Upper lobe of right lung (tissue), 1 donor: ENCODE results near the gene MMP17. TPM values are rescaled to one million over a fixed set of nuclear protein-coding genes. Genes with fewer than 3 reads are reported as not detected.
A peak's percentile ranks its signal among the peaks of the same experiment; 100 is the strongest.

Experiments
- ATAC-seq: fragments of 200-7000 bp; cut with Tn5 transposase; one replicate; pipeline ENCODE4 v1.9.1; 2020; ENCODE audit warnings: mild to moderate bottlenecking, moderate library complexity
- DNase-seq: peaks from one replicate; pipeline ENCODE4 v3.0.0-alpha.2; 2020
- H3K27ac ChIP-seq: fragments of 200-600 bp; one replicate; pipeline ENCODE4 v1.8.0; 2022
- H3K27me3 ChIP-seq: fragments of 200-600 bp; one replicate; pipeline ENCODE4 v1.8.0; 2022; ENCODE audit warnings: mild to moderate bottlenecking
- H3K36me3 ChIP-seq: fragments of 200-600 bp; one replicate; pipeline ENCODE4 v1.8.0; 2022
- H3K4me1 ChIP-seq: fragments of 200-600 bp; one replicate; pipeline ENCODE4 v1.8.0; 2022
- H3K4me3 ChIP-seq: fragments of 200-600 bp; one replicate; pipeline ENCODE4 v1.8.0; 2022; ENCODE audit warnings: mild to moderate bottlenecking
- H3K9me3 ChIP-seq: fragments of 200-600 bp; one replicate; pipeline ENCODE4 v1.8.0; 2022
- CTCF ChIP-seq: fragments of 200-600 bp; IDR thresholded peaks from one replicate; pipeline ENCODE4 v1.8.0; 2022; ENCODE audit warnings: antibody characterized with exemption
- intact Hi-C: fragments of 100-400 bp; cut with DNase I; formaldehyde crosslinking; loops from one replicate; pipeline ENCODE4 v1.11.0; 2022
- total RNA-seq: library from RNA; stranded (reverse); fragmentation: NEBNext Ultra II Directional; extraction: Animal tissue kit (Norgen Biotek cat#: 25700); gene quantifications from one replicate; pipeline ENCODE4 v1.2.1, GENCODE V29; 2021
- donor health status: DM: no; HTN: yes; CAD: no; lungs with severe emphysema.

The MMP17 gene
- total RNA-seq, 1 donor from 2014 or later, result 4.1 TPM

- H3K4me3 ChIP-seq, result no peak overlapping the region
- ATAC-seq (no peak), DNase-seq (no peak)
- H3K4me1 ChIP-seq, result peaks cover 5% of the 10 kb centered on the region
- no peak overlapping the region for H3K27ac ChIP-seq
- no peaks in the 10 kb centered on the region for H3K27me3 ChIP-seq
- no peak for TF ChIP-seq CTCF
- intact Hi-C loops, result no loop called here
- H3K9me3 ChIP-seq, result no peaks in the 10 kb centered on the region
- peaks cover 54% of the 10 kb centered on the region for H3K36me3 ChIP-seq
Measured at GRCh38 chr12:131796411-131796736, 31.8 kb upstream of the MMP17 start.

- peaks cover 55% of the 10 kb centered on the region for H3K36me3 ChIP-seq
- intact Hi-C loops, result no loop called here
- peaks cover 5% of the 10 kb centered on the region for H3K4me1 ChIP-seq
Measured at GRCh38 chr12:131796754-131797587, 31.2 kb upstream of the MMP17 start.

DNA sequence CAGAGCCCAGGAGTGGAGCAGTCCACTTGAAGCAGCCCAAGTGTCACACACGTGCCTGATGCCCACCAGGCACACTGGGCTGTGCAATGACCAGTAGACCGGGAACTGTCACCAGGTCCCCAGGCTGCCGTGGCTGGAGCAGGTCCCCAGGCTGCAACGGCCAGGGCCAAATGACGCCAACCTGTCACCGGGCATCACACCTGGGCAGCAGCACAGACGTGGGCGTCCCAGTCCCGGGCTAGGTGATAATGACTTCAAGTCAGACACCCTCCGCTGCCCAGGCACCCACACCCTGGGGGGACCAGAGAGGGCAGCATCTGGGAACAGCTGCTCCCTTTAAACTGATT lies 30.6 kb upstream of the MMP17 start:
- TF ChIP-seq CTCF, result no peak
- peaks cover 5% of the 10 kb centered on the region for H3K4me1 ChIP-seq
- no peak overlapping the region for H3K4me3 ChIP-seq
- H3K27ac ChIP-seq, result no peak overlapping the region
- H3K9me3 ChIP-seq, result no peaks in the 10 kb centered on the region
- no peaks in the 10 kb centered on the region for H3K27me3 ChIP-seq
- no peak for ATAC-seq
- H3K36me3 ChIP-seq, result peaks cover 60% of the 10 kb centered on the region
- DNase-seq, result no peak
- intact Hi-C loops, result no loop called here

More at GRCh38 chr12:131796754-131797587, 31.2 kb upstream of the MMP17 start:
- DNase-seq, result no peak
- Histone ChIP-seq H3K9me3 (no peaks in the 10 kb centered on the region), H3K27ac (no peak overlapping the region), H3K4me3 (no peak overlapping the region), H3K27me3 (no peaks in the 10 kb centered on the region)
- TF ChIP-seq CTCF, result no peak
- peak; percentile 1 for ATAC-seq

GRCh38 chr12:131799195-131799594 lies 29.0 kb upstream of the MMP17 start:
- no peaks in the 10 kb centered on the region for H3K27me3 ChIP-seq
- H3K4me1 ChIP-seq, result peaks cover 12% of the 10 kb centered on the region
- intact Hi-C loops, result no loop called here
- no peaks in the 10 kb centered on the region for H3K9me3 ChIP-seq
- no peak overlapping the region for H3K4me3 ChIP-seq
- peaks cover 52% of the 10 kb centered on the region for H3K36me3 ChIP-seq
- no peak for ATAC-seq
- no peak for DNase-seq
- H3K27ac ChIP-seq, result no peak overlapping the region
- TF ChIP-seq CTCF, result no peak

DNA sequence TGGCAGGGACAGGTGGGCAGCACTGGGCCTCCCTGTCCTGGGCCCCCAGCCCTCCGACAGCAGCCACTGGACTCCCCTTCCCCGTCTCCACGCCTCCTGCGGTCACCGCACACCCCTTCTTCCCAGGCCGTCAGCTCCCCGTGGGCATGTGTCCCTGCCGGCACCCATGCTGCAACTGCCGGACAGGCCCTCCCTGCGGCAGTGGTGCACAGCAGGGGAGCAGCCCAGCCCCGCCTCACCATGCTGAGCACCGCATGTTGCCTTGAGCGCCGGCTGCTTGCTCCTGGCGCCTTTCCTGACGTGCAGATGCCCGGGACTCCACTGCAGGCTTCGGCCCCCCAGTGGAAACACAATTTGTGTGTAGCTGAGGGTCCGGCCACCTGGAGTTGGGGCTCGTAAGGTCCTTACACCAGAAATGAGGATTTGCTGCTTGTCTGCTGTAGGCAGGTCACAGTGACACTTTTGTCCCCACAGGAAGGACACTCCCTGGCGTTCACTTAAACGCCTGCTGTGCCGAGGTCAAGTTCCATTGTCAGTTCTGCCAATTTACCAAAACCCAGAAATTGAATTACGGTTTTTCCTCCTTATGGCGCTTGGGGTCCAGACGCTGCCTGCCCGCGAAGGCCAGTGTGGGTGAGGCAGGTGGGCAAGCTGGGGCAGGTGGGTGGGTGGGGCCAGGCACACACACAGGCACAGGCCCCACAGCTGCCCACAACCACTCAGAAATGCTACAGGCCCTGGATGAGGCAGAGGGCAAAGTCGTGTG lies 28.2 kb upstream of the MMP17 start:
- peaks cover 45% of the 10 kb centered on the region for H3K36me3 ChIP-seq

More for the DNA sequence above, 28.2 kb upstream of the MMP17 start:
- TF ChIP-seq CTCF, result no peak
- no peaks in the 10 kb centered on the region for H3K27me3 ChIP-seq
- DNase-seq, result no peak
- peaks cover 12% of the 10 kb centered on the region for H3K4me1 ChIP-seq
- intact Hi-C loops, result no loop called here
- no peak overlapping the region for H3K27ac ChIP-seq
- H3K9me3 ChIP-seq, result no peaks in the 10 kb centered on the region
- no peak for ATAC-seq
- no peak overlapping the region for H3K4me3 ChIP-seq
